Activated naive CD8-positive, alpha-beta T cell treated with anti-CD3 and anti-CD28 coated beads, Interleukin-2, amount 50 U/mL, for 16 hours (primary cell): ENCODE data around the gene SCFD2.

Experiments
- DNase-seq: peaks from one replicate; pipeline ENCODE4 v3.0.0-alpha.2; 2020; ENCODE audit warnings: low read depth, low spot score

Gene SCFD2

GRCh38 chr4:52931243-52931642 lies 434.6 kb downstream of the SCFD2 start:
- DNase-seq: no peak

- no peak for DNase-seq
These were observed 439.5 kb downstream of the SCFD2 start for GRCh38 chr4:52926196-52926974.

GRCh38 chr4:52925531-52925968 lies 440.3 kb downstream of the SCFD2 start:
- DNase-seq: no peak

GRCh38 chr4:52919461-52919860 lies 446.4 kb downstream of the SCFD2 start:
- no peak for DNase-seq

GRCh38 chr4:52917817-52918216 lies 448.0 kb downstream of the SCFD2 start:
- DNase-seq: no peak

GRCh38 chr4:52915730-52916300 lies 450.0 kb downstream of the SCFD2 start:
- no peak for DNase-seq

- no peak for DNase-seq
These were observed 450.7 kb downstream of the SCFD2 start for GRCh38 chr4:52915191-52915590.

GRCh38 chr4:52914051-52914605 lies 451.7 kb downstream of the SCFD2 start:
- DNase-seq: no peak

- no peak for DNase-seq
These were observed 453.3 kb downstream of the SCFD2 start for GRCh38 chr4:52912608-52913007.

GRCh38 chr4:52911684-52912294 lies 454.1 kb downstream of the SCFD2 start:
- DNase-seq: peak; percentile 17

GRCh38 chr4:52910115-52910514 lies 455.7 kb downstream of the SCFD2 start:
- no peak for DNase-seq

- DNase-seq: no peak
These were observed 458.4 kb downstream of the SCFD2 start for GRCh38 chr4:52907510-52907909.

- DNase-seq: no peak
These were observed 461.4 kb downstream of the SCFD2 start for GRCh38 chr4:52904421-52904820.

- no peak for DNase-seq
These were observed 462.6 kb downstream of the SCFD2 start for GRCh38 chr4:52903273-52903672.

- DNase-seq: no peak
These were observed 471.4 kb downstream of the SCFD2 start for GRCh38 chr4:52894443-52894842.

- no peak for DNase-seq
These were observed 473.0 kb downstream of the SCFD2 start for GRCh38 chr4:52892880-52893279.

- DNase-seq: no peak
These were observed 474.1 kb downstream of the SCFD2 start for GRCh38 chr4:52891743-52892142.

- no peak for DNase-seq
These were observed 475.4 kb downstream of the SCFD2 start for GRCh38 chr4:52890521-52890791.

- no peak for DNase-seq
These were observed 475.9 kb downstream of the SCFD2 start for GRCh38 chr4:52889778-52890520.

- no peak for DNase-seq
These were observed 476.5 kb downstream of the SCFD2 start for GRCh38 chr4:52889354-52889753.

- no peak for DNase-seq
These were observed 480.9 kb downstream of the SCFD2 start for GRCh38 chr4:52884994-52885393.
